GM19324 (cell line): ENCODE results near the gene OSBPL9.
"Not testable (repeated sequence)": the region's sequence is repeated elsewhere in the genome, so short reads cannot be mapped to it uniquely, and the experiment has no call there.

Source experiments
- ATAC-seq: cut with Tn5 transposase; IDR thresholded peaks from one replicate; pipeline ENCODE4 v1.9.1; 2021; ENCODE audit warnings: mild to moderate bottlenecking, moderate library complexity; ENCODE audit not compliant: unreplicated experiment, low FRiP score

Gene OSBPL9

DNA sequence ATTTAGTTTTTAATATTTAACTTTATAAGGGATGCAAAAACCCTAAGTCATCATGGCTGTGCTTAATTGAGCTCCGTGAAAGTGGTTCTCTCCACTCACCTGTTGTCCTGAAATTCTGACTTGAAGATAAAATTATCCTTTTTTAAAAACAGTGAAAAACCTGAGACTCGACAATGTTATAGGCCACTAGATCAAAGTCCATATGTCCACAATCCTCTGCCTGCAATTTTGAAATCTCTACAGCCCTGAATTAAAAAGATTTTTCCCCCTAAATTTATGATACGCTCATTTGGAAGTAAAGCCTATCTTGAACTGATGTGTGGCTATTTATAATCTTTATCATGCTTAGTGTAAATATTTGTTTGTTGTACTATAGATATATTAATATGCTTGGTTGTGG lies 18.7 kb downstream of the OSBPL9 start:
- no peak for ATAC-seq

DNA sequence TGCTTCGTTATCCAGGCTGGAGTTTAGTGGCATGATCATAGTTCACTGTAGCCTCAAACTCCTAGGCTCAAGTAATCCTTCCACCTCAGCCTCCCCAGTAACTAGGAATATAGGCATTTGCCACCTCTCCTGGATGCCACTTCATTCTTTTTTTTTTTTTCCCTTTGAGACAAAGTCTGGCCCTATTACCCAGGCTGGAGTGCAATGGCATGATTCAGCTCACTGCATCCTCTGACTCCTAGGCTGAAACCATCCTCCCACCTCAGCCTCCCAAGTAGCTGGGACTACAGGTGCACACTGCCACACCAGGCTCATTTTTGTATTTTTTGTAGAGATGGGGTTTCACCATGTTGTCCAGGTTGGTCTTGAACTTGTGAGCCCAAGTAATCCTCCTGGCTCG lies 19.3 kb downstream of the OSBPL9 start:
- ATAC-seq: no peak

DNA sequence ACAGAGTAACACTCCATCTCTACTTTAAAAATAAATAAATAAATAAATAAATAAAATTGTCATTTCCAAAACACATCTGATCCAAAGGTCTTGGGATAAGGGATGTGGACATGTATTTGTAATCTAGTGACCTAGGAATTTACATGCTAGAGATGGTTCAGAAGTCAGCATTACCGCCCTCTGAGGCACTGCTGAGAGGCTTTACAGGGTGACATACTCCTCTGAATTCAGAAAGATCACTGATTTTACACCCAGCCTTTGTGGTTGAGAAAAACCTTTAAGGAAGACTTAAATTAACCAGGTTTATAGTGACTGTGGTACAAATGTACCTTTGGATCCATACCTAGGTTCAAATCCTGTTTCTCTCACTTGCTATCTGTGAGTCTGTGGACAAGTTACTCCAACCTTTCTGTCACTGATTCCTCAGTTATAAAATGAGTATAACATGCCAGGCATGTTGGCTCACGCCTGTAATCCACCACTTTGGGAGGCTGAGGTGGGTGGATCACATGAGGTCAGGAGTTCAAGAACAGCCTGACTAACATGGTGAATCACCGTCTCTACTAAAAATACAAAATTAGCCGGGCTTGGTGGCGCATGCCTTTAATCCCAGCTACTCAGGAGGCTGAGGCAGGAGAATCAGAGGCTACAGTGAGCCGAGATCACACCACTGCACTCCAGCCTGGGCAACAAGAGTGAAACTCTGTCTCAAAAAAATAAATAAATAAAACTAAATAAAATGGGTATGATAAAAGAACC lies 20.1 kb downstream of the OSBPL9 start:
- ATAC-seq: no peak

DNA sequence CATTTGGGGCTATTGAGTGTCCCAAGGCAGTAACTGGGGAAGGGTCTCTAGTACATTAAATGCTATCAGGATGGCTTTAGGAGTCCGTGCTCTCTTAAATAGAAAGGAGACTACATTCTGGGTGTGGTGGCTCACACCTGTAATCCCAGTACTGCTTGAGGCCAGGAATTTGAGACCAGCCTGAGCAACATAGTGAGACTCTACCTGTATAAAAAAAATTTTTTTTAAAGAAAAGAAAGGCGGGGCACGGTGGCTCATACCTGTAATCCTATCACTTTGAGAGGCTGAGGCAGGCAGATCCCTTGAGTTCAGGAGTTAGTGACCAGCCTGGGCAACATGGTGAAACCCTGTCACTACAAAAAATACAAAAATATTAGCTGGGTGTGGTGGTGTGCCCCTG lies 21.5 kb downstream of the OSBPL9 start:
- no peak for ATAC-seq

DNA sequence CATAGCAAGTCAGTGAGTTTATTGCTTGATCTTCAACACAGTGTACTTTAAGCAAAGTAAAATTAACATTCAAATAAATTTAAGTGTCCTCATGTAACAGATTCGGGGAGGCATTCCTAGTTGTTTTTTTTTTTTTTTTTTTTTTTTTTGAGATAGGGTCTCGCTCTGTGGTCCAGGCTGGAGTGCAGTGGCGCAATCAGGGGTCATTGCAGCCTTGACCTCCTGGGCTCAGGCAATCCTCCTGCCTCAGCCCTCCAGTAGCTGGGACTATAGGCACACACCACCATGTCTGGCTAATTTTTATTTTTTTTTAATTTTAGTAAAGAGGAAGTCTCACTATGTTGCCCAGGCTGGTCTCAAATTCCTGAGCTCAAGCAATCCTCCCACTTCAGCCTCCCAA lies 22.8 kb downstream of the OSBPL9 start:
- no peak for ATAC-seq

DNA sequence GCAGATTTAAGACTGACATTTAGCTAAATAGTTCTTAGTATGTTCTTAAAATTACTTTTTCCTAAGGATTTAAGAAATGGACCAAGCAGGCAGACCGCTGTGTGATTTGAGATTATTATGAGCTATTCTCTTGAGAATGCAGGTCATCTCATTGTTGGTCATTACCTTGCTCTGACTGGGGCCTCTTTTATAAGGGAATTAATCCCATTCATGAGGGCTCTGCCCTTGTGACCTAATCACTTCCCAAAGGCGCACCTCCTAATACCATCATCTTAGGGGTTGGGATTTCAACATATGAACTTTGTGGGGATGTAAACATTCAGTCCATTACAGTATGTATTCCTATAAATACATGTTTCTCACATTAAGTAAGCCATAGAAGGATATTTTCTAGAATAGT lies 24.2 kb downstream of the OSBPL9 start:
- no peak for ATAC-seq

DNA sequence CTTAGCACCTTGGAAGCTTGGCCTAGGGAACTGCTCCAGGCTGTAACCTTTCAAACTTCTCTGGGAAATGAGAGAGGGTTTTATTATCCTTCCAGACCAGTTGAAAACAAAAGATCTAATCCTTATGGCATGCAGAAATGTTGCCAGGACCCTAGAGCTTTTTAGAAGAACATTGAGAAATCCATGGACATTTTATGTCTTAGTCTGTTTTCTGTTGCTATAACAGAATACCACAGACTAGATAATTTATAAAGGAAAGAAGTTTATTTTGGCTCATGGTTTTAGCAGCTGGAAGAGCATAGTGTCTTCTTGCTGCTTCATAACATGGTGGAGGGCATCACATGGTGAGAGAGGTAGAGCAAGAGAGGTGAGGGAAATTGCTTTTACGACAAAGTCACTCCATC lies 25.8 kb downstream of the OSBPL9 start:
- ATAC-seq: no peak

DNA sequence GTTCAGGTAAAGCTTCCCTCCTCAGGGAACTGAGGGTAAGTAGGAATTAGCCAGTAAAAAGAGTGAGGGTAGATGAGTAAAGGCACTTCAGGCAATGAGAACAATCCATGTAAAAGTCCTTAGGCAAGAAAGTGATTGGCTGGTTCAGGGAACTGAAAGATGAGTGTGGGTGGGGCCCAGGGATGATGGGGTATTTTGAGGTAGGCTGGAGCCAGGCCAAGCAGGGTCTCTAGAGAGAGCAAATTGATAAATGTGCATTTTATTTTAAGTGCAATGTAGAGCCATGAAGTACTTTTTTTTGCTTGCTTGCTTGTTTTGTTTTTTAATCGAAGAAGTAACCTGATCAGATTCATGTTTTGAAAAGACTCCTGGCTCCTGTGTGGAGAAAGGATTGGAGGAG lies 26.5 kb downstream of the OSBPL9 start:
- ATAC-seq: no peak

DNA sequence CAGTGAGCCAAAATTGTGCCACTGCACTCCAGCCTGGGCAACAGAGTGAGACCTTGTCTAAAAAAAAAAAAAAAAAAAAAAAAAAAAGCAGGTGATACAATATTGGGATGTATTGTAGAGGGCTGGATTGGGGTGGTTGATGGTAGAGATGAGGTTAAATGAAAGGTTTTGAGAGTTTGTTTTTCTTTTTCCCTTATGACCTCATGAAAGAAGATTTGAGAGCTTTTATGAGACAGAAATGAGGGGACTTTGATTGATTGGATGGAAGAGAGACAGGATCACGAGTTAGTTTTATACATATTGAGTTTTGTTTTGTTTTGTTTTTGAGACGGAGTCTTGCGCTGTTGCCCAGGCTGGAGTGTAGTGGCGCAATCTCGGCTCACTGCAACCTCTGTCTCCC lies 27.1 kb downstream of the OSBPL9 start:
- no peak for ATAC-seq

DNA sequence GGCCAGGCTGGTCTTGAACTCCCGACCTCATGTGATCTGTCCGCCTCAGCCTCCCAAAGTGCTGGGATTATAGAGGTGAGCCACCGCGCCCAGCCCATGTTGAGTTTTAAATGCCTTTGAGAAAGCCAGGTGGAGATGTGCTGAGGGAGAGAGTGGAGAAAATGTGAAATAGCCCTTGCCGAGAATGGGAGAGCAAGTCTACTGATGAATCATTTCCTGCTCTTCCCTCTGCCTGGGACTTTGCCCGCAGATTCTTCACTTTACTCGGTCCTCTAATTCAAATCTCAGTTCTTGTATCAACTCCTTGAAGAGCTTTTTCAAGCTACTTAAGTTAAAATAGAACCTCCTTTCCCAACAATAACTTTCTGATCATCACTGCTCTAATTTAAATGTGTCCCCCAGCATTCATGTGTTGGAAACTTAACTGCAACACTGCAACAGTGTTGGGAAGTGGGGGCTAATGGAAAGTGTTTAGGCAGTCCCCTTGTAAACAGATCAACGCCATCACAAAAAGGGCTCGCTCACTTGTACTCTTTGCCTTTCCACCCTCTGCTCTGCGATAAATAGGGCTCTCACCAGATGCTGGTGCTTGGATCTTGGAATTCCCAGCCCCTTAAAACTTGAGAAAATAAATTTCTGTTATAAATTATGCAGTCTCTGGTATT lies 27.8 kb downstream of the OSBPL9 start:
- no peak for ATAC-seq

DNA sequence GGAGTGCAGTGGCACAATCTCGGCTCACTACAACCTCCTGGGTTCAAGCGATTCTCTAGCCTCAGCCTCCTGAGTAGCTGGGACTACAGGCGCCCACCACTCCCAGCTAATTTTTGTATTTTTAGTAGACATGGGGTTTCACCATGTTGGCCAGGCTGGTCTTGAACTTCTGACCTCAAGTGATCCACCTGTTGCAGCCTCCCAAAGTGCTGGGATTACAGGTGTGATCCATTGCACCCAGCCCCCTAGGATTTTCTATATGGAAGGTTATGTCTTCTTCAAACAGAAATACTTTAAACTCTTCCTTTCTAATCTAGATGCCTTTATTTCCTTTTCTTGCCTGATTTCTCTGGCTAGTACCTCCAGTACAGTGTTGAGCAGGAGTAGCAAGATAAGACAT lies 29.7 kb downstream of the OSBPL9 start:
- ATAC-seq: not testable (repeated sequence)

DNA sequence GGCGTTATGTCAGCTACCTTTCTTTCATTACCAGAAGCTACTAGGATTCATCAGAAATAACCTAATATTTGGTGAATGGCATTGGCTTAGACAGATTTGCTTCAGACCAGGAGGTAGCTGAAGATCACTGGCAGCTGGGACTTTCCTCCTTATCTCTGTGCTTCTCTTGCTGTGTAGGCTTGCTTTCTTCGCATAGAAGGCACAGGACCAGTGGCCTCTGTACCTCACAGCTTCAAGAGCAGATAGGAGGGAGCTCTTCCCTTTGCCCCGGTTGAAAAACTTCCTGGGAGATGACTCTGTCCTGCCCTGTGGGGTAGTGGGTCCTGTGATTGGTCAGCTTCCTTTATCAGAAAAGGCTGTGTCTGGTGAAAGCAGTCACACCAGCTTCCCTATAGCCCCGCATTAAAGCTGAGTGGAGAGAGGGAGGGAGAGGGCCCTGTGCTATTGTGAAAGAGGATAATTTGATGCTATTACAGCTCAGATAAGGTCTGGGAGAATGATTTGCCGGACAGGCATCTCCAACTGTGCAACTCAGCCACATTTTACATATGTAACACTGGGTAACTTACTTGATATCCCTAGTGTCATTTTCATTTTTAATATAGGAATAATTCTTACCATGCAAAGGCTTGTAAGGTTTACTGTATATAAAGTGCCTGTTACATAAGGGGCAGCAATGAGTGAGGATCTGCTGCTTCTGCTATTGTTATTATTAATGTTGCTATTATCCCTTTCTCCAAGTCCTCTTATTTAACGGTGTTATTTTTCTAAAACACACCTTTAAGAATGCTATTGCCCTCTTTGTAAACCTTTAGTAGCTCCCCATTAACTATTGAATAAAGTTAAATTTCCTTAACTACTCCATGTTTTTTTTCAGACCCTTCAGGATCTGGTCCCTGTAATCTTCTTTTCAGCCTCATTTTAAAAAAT lies 31.6 kb downstream of the OSBPL9 start:
- no peak for ATAC-seq

DNA sequence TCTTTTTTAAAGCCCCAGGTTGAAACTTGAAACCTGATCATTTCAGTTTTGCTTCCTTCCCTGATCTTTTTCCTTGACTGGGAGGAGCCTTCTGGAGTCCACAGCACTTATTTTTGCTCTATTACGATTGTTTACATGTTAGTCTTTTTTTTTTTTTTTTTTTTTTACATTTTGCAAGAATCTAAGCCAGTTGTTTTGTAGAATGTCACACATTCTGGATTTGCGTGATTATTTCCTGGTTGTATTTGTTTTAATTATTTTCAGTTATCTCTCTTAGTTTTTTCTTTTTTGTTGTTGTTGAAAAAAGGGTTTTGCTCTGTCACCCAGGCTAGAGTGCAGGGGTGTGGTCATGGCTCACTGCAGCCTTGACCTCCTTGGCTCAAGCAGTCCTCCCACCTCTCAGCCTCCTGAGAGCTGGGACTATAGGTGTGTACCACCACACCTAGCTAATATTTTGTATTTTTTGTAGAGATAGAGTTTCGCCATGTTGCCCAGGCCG lies 32.8 kb downstream of the OSBPL9 start:
- no peak for ATAC-seq

DNA sequence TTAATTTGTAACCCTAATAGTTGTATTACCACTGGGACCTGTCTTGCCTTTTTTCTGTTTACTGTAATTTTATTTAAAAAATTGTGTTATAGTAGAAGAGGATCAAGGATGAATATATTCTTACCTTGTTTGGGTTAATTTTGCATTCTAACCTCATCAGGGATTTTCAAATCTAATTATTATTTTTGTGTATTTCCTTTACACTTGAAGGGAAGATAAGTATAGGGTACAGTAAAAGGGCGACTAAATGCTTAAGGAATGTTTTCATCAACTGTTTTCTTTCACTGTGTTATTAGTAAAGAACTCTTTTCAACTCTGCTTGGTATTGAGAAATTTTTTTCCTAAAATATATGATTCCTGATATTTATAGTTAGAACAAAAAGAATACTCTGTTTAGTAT lies 33.3 kb downstream of the OSBPL9 start:
- no peak for ATAC-seq

DNA sequence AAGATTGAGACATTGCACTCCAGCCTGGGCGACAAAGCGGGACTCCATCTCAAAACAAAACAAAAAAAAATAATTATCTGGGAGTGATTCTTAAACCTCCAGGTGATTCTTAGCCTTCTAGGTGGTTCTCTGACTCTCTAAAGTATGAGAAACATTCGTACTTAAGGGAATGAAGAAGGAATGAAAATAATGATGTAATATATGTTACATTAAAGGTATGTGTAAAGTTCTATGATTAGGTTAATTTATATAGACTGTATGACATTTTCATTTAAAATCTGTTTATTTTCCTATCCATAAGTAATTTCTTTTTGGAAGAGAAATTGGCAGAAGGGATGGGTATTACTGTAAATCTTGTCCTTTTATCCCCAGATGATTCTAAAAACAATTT lies 34.7 kb downstream of the OSBPL9 start:
- no peak for ATAC-seq

DNA sequence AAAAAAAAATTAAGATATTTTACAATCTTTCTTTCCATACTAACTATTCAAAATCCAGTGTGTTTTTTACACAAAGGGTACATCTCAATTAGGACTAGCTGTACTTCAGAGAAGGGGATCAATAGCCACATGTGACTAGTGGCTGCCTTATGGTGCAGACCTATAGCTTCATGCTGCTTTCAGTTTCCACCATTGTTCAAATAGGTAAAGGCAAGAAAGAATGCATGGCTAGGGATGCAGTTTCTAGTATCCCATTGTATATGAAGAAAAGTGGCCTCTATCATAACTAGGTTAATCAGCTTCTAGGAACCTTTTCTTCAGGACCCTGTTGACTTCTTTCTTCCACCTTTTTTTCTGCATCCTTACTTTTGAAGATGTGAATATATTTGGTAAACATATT lies 35.7 kb downstream of the OSBPL9 start:
- no peak for ATAC-seq

DNA sequence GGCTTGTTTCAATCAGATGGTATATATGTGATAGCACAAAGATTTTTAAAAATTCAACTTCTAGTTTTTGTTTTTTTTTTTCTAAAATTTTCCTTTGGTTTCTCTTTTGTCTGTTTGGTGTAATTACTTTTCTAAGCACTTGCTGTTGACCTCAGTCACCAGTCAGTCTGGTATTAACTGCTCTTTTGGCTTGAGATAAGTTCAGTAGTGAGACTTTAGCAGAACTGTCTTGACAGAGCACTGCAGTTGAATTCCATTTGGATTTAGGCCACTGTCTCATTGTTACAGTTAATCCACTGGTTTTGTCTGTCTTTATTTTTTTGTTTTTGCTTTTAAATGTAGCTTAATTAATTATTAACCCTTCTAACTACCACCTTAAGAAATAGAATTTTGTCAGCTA lies 36.2 kb downstream of the OSBPL9 start:
- no peak for ATAC-seq

DNA sequence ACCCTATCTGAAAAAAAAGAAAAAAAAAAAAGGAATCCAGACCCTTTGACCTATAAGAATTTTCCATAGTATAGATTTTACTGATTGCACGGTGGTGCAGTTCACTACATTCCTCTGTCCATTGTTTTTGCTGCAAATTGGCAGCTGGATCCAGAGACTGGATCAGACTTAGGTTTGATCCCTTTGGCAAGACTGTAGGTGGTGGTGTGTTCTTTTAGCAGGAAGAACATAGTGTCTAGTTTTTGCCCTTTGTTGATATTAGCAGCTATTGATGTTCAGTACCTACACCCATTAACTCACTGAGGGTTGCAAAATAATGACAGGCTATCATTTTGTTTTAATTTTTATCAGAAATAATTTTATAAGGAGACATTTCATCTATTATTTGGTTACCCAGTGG lies 37.1 kb downstream of the OSBPL9 start:
- ATAC-seq: no peak

DNA sequence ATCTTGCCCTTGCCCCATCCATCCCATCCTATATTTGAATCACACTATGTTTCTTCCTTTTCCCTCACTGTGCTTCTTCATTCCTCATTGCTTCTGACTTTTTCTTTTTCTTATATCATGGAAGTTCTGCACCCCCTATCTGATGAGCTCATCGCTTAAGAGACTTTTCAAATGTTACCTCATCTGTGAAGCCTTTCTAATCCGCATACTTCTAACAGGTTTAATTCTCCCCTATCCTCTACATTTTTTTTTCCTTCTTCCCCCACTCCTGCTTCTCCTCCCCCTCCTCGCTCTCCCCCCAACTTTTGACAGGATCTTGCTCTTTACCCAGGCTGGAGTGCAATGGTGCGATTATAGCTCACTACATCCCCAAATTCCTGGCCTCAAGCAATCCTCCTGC lies 39.5 kb downstream of the OSBPL9 start:
- no peak for ATAC-seq

DNA sequence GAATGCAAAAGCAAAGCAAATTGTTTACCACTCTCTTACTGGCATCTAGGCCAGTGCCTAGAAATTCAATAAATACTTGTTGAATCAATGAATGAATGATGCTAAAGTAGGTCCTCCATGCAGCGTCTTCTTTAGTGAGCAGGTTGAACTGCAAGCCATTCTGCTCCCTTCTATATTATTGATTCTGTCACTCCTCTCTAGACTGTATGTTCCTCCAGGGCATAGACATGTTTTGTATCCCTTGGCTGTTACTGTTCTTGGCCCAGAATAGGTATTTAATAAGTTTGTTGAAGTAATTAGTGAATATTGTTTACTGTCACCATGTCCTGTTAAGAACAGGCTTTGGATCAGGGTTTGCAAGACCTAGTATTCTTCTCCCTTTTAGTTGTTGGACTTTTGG lies 43.7 kb downstream of the OSBPL9 start:
- no peak for ATAC-seq

DNA sequence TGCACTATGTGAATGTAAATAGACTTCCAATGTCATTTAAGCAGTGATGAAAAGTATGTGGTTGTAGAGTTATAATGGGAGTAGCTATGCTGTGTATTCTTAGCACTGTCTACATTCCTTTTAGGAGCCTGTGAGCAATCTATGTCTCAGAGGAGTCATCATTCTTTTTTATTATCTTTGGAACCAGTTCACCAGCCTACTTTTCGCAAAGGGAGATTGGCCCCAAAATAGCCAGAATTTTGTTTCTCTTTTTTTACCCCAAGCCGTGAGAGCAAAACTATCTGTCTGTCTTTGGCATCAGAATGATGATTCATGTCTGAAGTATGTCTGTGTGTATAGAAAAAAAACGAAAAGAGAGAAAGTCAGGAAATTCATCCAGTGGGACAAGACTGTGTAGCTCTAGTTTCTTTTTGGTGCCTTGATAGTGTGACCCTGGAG lies 44.2 kb downstream of the OSBPL9 start:
- no peak for ATAC-seq
